Measurements from ENCODE around the gene C2orf68. TPM values are rescaled to one million over a fixed set of nuclear protein-coding genes. Genes with fewer than 3 reads are reported as not detected.
"Not testable (repeated sequence)": the region's sequence is repeated elsewhere in the genome, so short reads cannot be mapped to it uniquely, and the experiment has no call there.

C2orf68 gene
- total and polyA plus RNA-seq, 4 donors: 7.6 to 20.9 (median 11.6) TPM

DNA sequence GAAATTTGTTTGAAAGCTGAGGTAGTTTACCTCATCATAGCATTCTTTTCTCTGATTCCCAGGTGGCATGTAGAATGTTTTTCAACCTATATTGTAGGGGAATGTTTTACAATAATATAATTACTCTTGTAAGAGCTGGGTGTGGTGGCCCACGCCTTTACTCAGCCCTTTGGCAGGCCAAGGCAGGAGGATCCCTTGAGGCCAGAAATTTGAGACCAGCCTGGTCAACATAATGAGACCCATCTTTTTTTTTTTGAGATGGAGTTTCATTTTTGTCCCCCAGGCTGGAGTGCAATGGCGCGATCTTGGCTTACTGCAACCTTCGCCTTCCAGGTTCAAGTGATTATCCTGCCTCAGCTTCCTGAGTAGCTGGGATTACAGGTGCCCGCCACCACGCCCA lies 7.8 kb upstream of the C2orf68 start:
- peaks cover 8 to 39% (median 31%) of the 10 kb centered on the region in 4 donors for H3K36me3 ChIP-seq (ENCODE audit: control insufficient read depth in 4 of 4, insufficient read depth in 3 of 4, low read depth in 1 of 4, low read length in 3 of 4)
- DNase-seq (ENCODE audit: low spot score): no peak
- H3K27me3 ChIP-seq (ENCODE audit: control insufficient read depth in 4 of 4, insufficient read depth in 4 of 4, low read length in 3 of 4): no peaks in the 10 kb centered on the region
- WGBS: 97% methylated on average over 6 of the region's 6 CpGs
- no peak for TF ChIP-seq SP1 (IDR thresholded peaks at IDR 0.05)
- no peak for TF ChIP-seq NR2F2 (IDR thresholded peaks at IDR 0.05)
- no peak for TF ChIP-seq YY1 (IDR thresholded peaks at IDR 0.05)
- H3K27ac ChIP-seq (ENCODE audit: low read depth in 1 of 2, low read length in 2 of 2): no peak overlapping the region
- H3K9me3 ChIP-seq (ENCODE audit: control insufficient read depth in 4 of 4, low read length in 3 of 4): no peaks in the 10 kb centered on the region
- peaks cover 0 to 15% (median 11%) of the 10 kb centered on the region in 4 donors for H3K4me1 ChIP-seq (ENCODE audit: control insufficient read depth in 4 of 4, insufficient read depth in 4 of 4, low read length in 3 of 4)
- H3K9ac ChIP-seq (ENCODE audit: low read depth in 1 of 2, low read length in 2 of 2): no peak overlapping the region
- no peak overlapping the region for H3K4me3 ChIP-seq (ENCODE audit: low read depth in 1 of 3, low read length in 3 of 3)

DNA sequence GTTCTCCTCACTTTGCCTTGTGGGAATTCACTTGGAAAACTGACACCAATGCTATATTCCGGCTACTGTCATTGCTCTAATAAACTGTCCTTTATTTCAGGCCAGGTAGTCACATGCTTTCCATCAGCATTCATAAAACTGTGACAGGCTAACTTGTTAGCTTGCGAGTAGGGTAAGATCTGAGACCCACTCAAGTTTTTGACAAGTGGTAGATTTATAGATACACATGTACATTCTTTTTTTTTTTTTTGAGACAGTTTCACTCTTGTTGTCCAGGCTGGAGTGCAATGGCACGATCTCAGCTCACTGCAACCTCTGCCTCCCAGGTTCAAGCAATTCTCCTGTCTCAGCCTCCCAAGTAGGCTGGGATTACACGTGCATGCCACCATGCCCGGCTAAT lies 5.9 kb upstream of the C2orf68 start:
- not testable (repeated sequence) for H3K27ac ChIP-seq (ENCODE audit: low read depth in 1 of 2, low read length in 2 of 2); H3K9ac ChIP-seq (ENCODE audit: low read depth in 1 of 2, low read length in 2 of 2); H3K27me3 ChIP-seq (ENCODE audit: control insufficient read depth in 4 of 4, insufficient read depth in 4 of 4, low read length in 3 of 4); H3K9me3 ChIP-seq (ENCODE audit: control insufficient read depth in 4 of 4, low read length in 3 of 4); DNase-seq (ENCODE audit: low spot score); H3K4me3 ChIP-seq (ENCODE audit: low read depth in 1 of 3, low read length in 3 of 3)
- peaks cover 7 to 22% (median 17%) of the 10 kb centered on the region in 4 donors for H3K36me3 ChIP-seq (ENCODE audit: control insufficient read depth in 4 of 4, insufficient read depth in 3 of 4, low read depth in 1 of 4, low read length in 3 of 4)
- WGBS: 91% methylated on average over 5 of the region's 5 CpGs
- peaks cover 0 to 15% (median 11%) of the 10 kb centered on the region in 4 donors for H3K4me1 ChIP-seq (ENCODE audit: control insufficient read depth in 4 of 4, insufficient read depth in 4 of 4, low read length in 3 of 4)

DNA sequence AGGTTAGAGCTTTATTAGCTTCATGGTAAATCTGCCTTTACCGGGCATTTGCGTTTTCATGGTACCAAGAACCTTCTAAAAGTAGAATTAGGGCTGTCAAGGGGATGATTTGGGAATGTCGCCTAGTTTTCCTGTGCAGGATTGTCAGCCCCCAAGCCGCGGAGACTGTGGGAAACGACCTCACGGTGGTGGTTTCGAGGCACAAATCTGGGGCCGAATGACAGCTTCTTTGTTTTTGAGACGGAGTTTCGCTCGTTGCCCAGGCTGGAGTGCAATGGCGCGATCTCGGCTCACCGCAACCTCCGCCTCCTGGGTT lies 3.5 kb upstream of the C2orf68 start:
- H3K9ac ChIP-seq (ENCODE audit: low read depth in 1 of 2, low read length in 2 of 2): no peak overlapping the region
- H3K4me1 ChIP-seq (ENCODE audit: control insufficient read depth in 4 of 4, insufficient read depth in 4 of 4, low read length in 3 of 4): peaks cover 0 to 26% (median 17%) of the 10 kb centered on the region in 4 donors
- no peak overlapping the region for H3K4me3 ChIP-seq (ENCODE audit: low read depth in 1 of 3, low read length in 3 of 3)
- no peaks in the 10 kb centered on the region for H3K27me3 ChIP-seq (ENCODE audit: control insufficient read depth in 4 of 4, insufficient read depth in 4 of 4, low read length in 3 of 4)
- TF ChIP-seq TAF1 (conservative IDR thresholded peaks at IDR 0.05): no peak
- TF ChIP-seq, protein P1, sequence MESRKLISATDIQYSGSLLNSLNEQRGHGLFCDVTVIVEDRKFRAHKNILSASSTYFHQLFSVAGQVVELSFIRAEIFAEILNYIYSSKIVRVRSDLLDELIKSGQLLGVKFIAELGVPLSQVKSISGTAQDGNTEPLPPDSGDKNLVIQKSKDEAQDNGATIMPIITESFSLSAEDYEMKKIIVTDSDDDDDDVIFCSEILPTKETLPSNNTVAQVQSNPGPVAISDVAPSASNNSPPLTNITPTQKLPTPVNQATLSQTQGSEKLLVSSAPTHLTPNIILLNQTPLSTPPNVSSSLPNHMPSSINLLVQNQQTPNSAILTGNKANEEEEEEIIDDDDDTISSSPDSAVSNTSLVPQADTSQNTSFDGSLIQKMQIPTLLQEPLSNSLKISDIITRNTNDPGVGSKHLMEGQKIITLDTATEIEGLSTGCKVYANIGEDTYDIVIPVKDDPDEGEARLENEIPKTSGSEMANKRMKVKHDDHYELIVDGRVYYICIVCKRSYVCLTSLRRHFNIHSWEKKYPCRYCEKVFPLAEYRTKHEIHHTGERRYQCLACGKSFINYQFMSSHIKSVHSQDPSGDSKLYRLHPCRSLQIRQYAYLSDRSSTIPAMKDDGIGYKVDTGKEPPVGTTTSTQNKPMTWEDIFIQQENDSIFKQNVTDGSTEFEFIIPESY (IDR thresholded peaks at IDR 0.05): no peak
- TF ChIP-seq, protein P2, sequence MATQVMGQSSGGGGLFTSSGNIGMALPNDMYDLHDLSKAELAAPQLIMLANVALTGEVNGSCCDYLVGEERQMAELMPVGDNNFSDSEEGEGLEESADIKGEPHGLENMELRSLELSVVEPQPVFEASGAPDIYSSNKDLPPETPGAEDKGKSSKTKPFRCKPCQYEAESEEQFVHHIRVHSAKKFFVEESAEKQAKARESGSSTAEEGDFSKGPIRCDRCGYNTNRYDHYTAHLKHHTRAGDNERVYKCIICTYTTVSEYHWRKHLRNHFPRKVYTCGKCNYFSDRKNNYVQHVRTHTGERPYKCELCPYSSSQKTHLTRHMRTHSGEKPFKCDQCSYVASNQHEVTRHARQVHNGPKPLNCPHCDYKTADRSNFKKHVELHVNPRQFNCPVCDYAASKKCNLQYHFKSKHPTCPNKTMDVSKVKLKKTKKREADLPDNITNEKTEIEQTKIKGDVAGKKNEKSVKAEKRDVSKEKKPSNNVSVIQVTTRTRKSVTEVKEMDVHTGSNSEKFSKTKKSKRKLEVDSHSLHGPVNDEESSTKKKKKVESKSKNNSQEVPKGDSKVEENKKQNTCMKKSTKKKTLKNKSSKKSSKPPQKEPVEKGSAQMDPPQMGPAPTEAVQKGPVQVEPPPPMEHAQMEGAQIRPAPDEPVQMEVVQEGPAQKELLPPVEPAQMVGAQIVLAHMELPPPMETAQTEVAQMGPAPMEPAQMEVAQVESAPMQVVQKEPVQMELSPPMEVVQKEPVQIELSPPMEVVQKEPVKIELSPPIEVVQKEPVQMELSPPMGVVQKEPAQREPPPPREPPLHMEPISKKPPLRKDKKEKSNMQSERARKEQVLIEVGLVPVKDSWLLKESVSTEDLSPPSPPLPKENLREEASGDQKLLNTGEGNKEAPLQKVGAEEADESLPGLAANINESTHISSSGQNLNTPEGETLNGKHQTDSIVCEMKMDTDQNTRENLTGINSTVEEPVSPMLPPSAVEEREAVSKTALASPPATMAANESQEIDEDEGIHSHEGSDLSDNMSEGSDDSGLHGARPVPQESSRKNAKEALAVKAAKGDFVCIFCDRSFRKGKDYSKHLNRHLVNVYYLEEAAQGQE (IDR thresholded peaks at IDR 0.05): no peak
- no peak for TF ChIP-seq RXRA (IDR thresholded peaks at IDR 0.05)
- TF ChIP-seq, protein P3, sequence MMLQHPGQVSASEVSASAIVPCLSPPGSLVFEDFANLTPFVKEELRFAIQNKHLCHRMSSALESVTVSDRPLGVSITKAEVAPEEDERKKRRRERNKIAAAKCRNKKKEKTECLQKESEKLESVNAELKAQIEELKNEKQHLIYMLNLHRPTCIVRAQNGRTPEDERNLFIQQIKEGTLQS (IDR thresholded peaks at IDR 0.05): no peak
- TF ChIP-seq EGR1 (IDR thresholded peaks at IDR 0.05; ENCODE audit: low read depth in 2 of 2): no peak
- no peak for TF ChIP-seq YY1 (IDR thresholded peaks at IDR 0.05)
- TF ChIP-seq, protein P4, sequence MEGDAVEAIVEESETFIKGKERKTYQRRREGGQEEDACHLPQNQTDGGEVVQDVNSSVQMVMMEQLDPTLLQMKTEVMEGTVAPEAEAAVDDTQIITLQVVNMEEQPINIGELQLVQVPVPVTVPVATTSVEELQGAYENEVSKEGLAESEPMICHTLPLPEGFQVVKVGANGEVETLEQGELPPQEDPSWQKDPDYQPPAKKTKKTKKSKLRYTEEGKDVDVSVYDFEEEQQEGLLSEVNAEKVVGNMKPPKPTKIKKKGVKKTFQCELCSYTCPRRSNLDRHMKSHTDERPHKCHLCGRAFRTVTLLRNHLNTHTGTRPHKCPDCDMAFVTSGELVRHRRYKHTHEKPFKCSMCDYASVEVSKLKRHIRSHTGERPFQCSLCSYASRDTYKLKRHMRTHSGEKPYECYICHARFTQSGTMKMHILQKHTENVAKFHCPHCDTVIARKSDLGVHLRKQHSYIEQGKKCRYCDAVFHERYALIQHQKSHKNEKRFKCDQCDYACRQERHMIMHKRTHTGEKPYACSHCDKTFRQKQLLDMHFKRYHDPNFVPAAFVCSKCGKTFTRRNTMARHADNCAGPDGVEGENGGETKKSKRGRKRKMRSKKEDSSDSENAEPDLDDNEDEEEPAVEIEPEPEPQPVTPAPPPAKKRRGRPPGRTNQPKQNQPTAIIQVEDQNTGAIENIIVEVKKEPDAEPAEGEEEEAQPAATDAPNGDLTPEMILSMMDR (IDR thresholded peaks at IDR 0.05; ENCODE audit: low read depth, low read length, missing input control): no peak
- no peak for TF ChIP-seq HNF4G (IDR thresholded peaks at IDR 0.05)
- TF ChIP-seq SP1 (IDR thresholded peaks at IDR 0.05): no peak
- TF ChIP-seq GABPA (IDR thresholded peaks at IDR 0.05 in 1 of 2, conservative IDR thresholded peaks at IDR 0.05 in 1 of 2): no peak
- no peak for TF ChIP-seq NR2F2 (IDR thresholded peaks at IDR 0.05)
- no peak for TF ChIP-seq RAD21 (IDR thresholded peaks at IDR 0.05)
- no peak for TF ChIP-seq JUND (IDR thresholded peaks at IDR 0.05)
- no peaks in the 10 kb centered on the region for H3K9me3 ChIP-seq (ENCODE audit: control insufficient read depth in 4 of 4, low read length in 3 of 4)
- H3K36me3 ChIP-seq (ENCODE audit: control insufficient read depth in 4 of 4, insufficient read depth in 3 of 4, low read depth in 1 of 4, low read length in 3 of 4): peaks cover 0 to 9% (median 2%) of the 10 kb centered on the region in 4 donors
- DNase-seq (ENCODE audit: low spot score): no peak
- WGBS: 94% methylated on average over 17 of the region's 17 CpGs
- H3K27ac ChIP-seq (ENCODE audit: low read depth in 1 of 2, low read length in 2 of 2): peak overlapping the region in 1 of 2 donors; percentile 50

DNA sequence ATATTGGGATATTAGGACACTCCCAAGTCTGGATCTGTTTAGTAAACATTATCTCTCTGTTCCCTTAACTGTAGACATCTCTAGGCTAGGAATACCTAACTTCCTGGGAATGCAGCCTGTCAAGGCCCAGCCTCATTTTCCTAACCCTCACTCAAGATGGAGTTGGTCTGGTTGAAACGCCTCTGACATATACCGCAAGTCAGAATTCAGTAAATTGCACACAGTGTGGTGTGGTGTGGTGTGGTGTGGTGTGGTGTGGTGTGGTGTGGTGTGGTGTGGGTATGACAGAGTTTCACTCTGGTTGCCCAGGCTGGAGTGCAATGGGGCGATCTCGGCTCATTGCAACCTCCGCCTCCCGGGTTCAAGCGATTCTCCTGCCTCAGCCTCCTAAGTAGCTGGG lies 2.9 kb upstream of the C2orf68 start:
- not testable (repeated sequence) for H3K27me3 ChIP-seq (ENCODE audit: control insufficient read depth in 4 of 4, insufficient read depth in 4 of 4, low read length in 3 of 4); H3K36me3 ChIP-seq (ENCODE audit: control insufficient read depth in 4 of 4, insufficient read depth in 3 of 4, low read depth in 1 of 4, low read length in 3 of 4); DNase-seq (ENCODE audit: low spot score); H3K4me3 ChIP-seq (ENCODE audit: low read depth in 1 of 3, low read length in 3 of 3); H3K27ac ChIP-seq (ENCODE audit: low read depth in 1 of 2, low read length in 2 of 2); H3K9ac ChIP-seq (ENCODE audit: low read depth in 1 of 2, low read length in 2 of 2); H3K9me3 ChIP-seq (ENCODE audit: control insufficient read depth in 4 of 4, low read length in 3 of 4)
- 97% methylated on average over 7 of the region's 7 CpGs for WGBS
- peaks cover 0 to 31% (median 21%) of the 10 kb centered on the region in 4 donors for H3K4me1 ChIP-seq (ENCODE audit: control insufficient read depth in 4 of 4, insufficient read depth in 4 of 4, low read length in 3 of 4)

Data from liver (tissue), 9 donors.